Trophoblast cell (in vitro differentiated cells and primary cell): ENCODE results near the gene SYNGR3.

Experiments used
- DNase-seq, 2 donors: peaks; one replicate each; pipeline ENCODE4 v3.0.0-alpha.2; 2016
- H2AFZ ChIP-seq: 2 replicates; pipeline ENCODE4 v1.6.1; 2013; ENCODE audit warnings: low read length, moderate library complexity, mild to moderate bottlenecking; ENCODE audit not compliant: insufficient read depth, poor library complexity
- H2AK5ac ChIP-seq: 2 replicates; pipeline ENCODE4 v1.6.1; 2013; ENCODE audit warnings: mild to moderate bottlenecking, low read length
- H2BK120ac ChIP-seq: 2 replicates; pipeline ENCODE4 v1.6.1; 2013; ENCODE audit warnings: low read length, mild to moderate bottlenecking, moderate library complexity; ENCODE audit not compliant: insufficient read depth, poor library complexity
- H2BK12ac ChIP-seq: 2 replicates; pipeline ENCODE4 v1.6.1; 2013; ENCODE audit warnings: mild to moderate bottlenecking, low read length, moderate library complexity
- H2BK5ac ChIP-seq: 2 replicates; pipeline ENCODE4 v1.6.1; 2013; ENCODE audit warnings: low read length, low read depth, moderate library complexity, mild to moderate bottlenecking; ENCODE audit not compliant: poor library complexity
- H3K14ac ChIP-seq: 2 replicates; pipeline ENCODE4 v1.6.1; 2013; ENCODE audit warnings: mild to moderate bottlenecking, low read length
- H3K18ac ChIP-seq: 2 replicates; pipeline ENCODE4 v1.6.1; 2013; ENCODE audit warnings: mild to moderate bottlenecking, low read length
- H3K23ac ChIP-seq: 2 replicates; pipeline ENCODE4 v1.6.1; 2013; ENCODE audit warnings: low read length
- H3K27ac ChIP-seq: 2 replicates; pipeline ENCODE4 v1.5.1; 2013; ENCODE audit warnings: low read depth, mild to moderate bottlenecking, inconsistent platforms, low read length, moderate library complexity
- H3K27me3 ChIP-seq: 2 replicates; pipeline ENCODE4 v1.6.1; 2013; ENCODE audit warnings: inconsistent platforms, mild to moderate bottlenecking, low read length, moderate library complexity; ENCODE audit not compliant: insufficient read depth
- H3K36me3 ChIP-seq, 2 experiments: 1 replicate in 1 of 2; 2 replicates in 1 of 2; pipeline ENCODE4 v1.6.1; 2013; ENCODE audit warnings: low read length in 2 of 2, mild to moderate bottlenecking in 2 of 2, moderate library complexity in 1 of 2; ENCODE audit not compliant: insufficient read depth in 2 of 2, control insufficient read depth in 1 of 2
- H3K4ac ChIP-seq: 2 replicates; pipeline ENCODE4 v1.6.1; 2013; ENCODE audit warnings: low read depth, mild to moderate bottlenecking, low read length, moderate library complexity
- H3K4me1 ChIP-seq, 2 experiments: 1 replicate in 1 of 2; 2 replicates in 1 of 2; pipeline ENCODE4 v1.6.1; 2013; ENCODE audit warnings: low read length in 2 of 2, mild to moderate bottlenecking in 2 of 2, moderate library complexity in 1 of 2; ENCODE audit not compliant: insufficient read depth in 2 of 2, control insufficient read depth in 1 of 2
- H3K4me2 ChIP-seq: 2 replicates; pipeline ENCODE4 v1.6.1; 2013; ENCODE audit warnings: inconsistent platforms, mild to moderate bottlenecking, low read length, moderate library complexity
- H3K4me3 ChIP-seq: 2 replicates; pipeline ENCODE4 v1.5.1; 2013; ENCODE audit warnings: mild to moderate bottlenecking, low read depth, low read length, inconsistent platforms
- H3K79me1 ChIP-seq: one replicate; pipeline ENCODE4 v1.6.1; 2013; ENCODE audit warnings: low read length
- H3K79me2 ChIP-seq: 2 replicates; pipeline ENCODE4 v1.6.1; 2013; ENCODE audit warnings: low read length, mild to moderate bottlenecking; ENCODE audit not compliant: control insufficient read depth, insufficient read depth, poor library complexity
- H3K9ac ChIP-seq: 2 replicates; pipeline ENCODE4 v1.6.1; 2013; ENCODE audit warnings: mild to moderate bottlenecking, low read length
- H3K9me3 ChIP-seq: 2 replicates; pipeline ENCODE4 v1.6.1; 2013; ENCODE audit warnings: low read depth, mild to moderate bottlenecking, control low read depth, inconsistent platforms, low read length; ENCODE audit not compliant: insufficient read depth
- H4K12ac ChIP-seq: 2 replicates; pipeline ENCODE4 v1.6.1; 2013; ENCODE audit warnings: low read depth, mild to moderate bottlenecking, low read length, moderate library complexity
- H4K8ac ChIP-seq: 2 replicates; pipeline ENCODE4 v1.6.1; 2013; ENCODE audit warnings: low read depth, mild to moderate bottlenecking, low read length, moderate library complexity
- H4K91ac ChIP-seq: one replicate; pipeline ENCODE4 v1.6.1; 2013; ENCODE audit warnings: low read depth, mild to moderate bottlenecking, low read length, moderate library complexity
- whole genome bisulfite sequencing: extraction: QIAGEN DNeasy Blood & Tissue Kit; methylation state at CpG from one replicate; pipeline ENCODE4 v1.1.7; 2013; ENCODE audit warnings: missing lambda C conversion rate; ENCODE audit not compliant: insufficient read length, insufficient coverage; ENCODE audit errors: extremely low coverage; 5-methylcytosine and 5-hydroxymethylcytosine counted together

Gene SYNGR3

GRCh38 chr16:2036200-2036966 is 46.6 kb downstream of the SYNGR3 start:
- Histone ChIP-seq H3K4me2 (no peak overlapping the region), H3K14ac (no peak overlapping the region), H2BK5ac (no peak overlapping the region), H3K4ac (no peak overlapping the region), H3K27me3 (no peaks in the 10 kb centered on the region), H4K12ac (no peak overlapping the region), H4K91ac (no peak overlapping the region), H3K36me3 (peaks cover 17 to 20% of the 10 kb centered on the region in 2 experiments), H3K79me1 (peaks cover 13% of the 10 kb centered on the region), H2BK120ac (no peak overlapping the region), H3K4me3 (no peak overlapping the region), H2AFZ (peak overlapping the region; percentile 12), H3K18ac (no peak overlapping the region), H3K9ac (no peak overlapping the region), H3K27ac (no peak overlapping the region), H3K79me2 (no peaks in the 10 kb centered on the region), H4K8ac (no peak overlapping the region), H3K4me1 (peaks cover 28 to 31% of the 10 kb centered on the region in 2 experiments), H3K23ac (no peak overlapping the region), H3K9me3 (no peaks in the 10 kb centered on the region), H2AK5ac (peak overlapping the region; percentile 13), H2BK12ac (peak overlapping the region; percentile 8)
- no peak for DNase-seq
- WGBS: no CpG with 5 or more reads among the region's 47 CpGs

GRCh38 chr16:2037115-2037514 is 47.3 kb downstream of the SYNGR3 start:
- H4K91ac ChIP-seq: no peak overlapping the region
- WGBS: no CpG with 5 or more reads among the region's 15 CpGs

GRCh38 chr16:2037647-2038381 is 48.0 kb downstream of the SYNGR3 start:
- Histone ChIP-seq H3K79me1 (peaks cover 13% of the 10 kb centered on the region), H3K23ac (no peak overlapping the region), H4K8ac (no peak overlapping the region), H3K9ac (no peak overlapping the region), H3K4me3 (no peak overlapping the region), H2AK5ac (no peak overlapping the region), H3K9me3 (no peaks in the 10 kb centered on the region), H4K12ac (no peak overlapping the region), H3K18ac (no peak overlapping the region), H3K36me3 (peaks cover 17 to 20% of the 10 kb centered on the region in 2 experiments), H3K4ac (no peak overlapping the region), H3K79me2 (no peaks in the 10 kb centered on the region), H2AFZ (no peak overlapping the region), H2BK5ac (no peak overlapping the region), H3K4me2 (no peak overlapping the region), H3K27me3 (no peaks in the 10 kb centered on the region), H2BK120ac (no peak overlapping the region), H3K27ac (no peak overlapping the region), H2BK12ac (no peak overlapping the region), H3K14ac (no peak overlapping the region), H4K91ac (no peak overlapping the region), H3K4me1 (peaks cover 26 to 28% of the 10 kb centered on the region in 2 experiments)
- WGBS: no CpG with 5 or more reads among the region's 29 CpGs
- no peak for DNase-seq

More at GRCh38 chr16:2037115-2037514, 47.3 kb downstream of the SYNGR3 start:
- Histone ChIP-seq H3K79me1 (peaks cover 13% of the 10 kb centered on the region), H3K4me1 (peaks cover 28 to 31% of the 10 kb centered on the region in 2 experiments), H4K12ac (no peak overlapping the region), H2BK12ac (no peak overlapping the region), H2AFZ (no peak overlapping the region), H3K4ac (no peak overlapping the region), H3K79me2 (no peaks in the 10 kb centered on the region), H3K23ac (no peak overlapping the region), H3K27ac (no peak overlapping the region), H3K14ac (no peak overlapping the region), H3K9me3 (no peaks in the 10 kb centered on the region), H3K27me3 (no peaks in the 10 kb centered on the region), H3K36me3 (peaks cover 17 to 20% of the 10 kb centered on the region in 2 experiments), H3K4me3 (no peak overlapping the region), H2BK120ac (no peak overlapping the region), H4K8ac (no peak overlapping the region), H2AK5ac (no peak overlapping the region), H3K4me2 (no peak overlapping the region), H3K18ac (no peak overlapping the region), H3K9ac (no peak overlapping the region), H2BK5ac (no peak overlapping the region)
- DNase-seq: no peak

GRCh38 chr16:2038382-2039231 is 48.8 kb downstream of the SYNGR3 start:
- no peaks in the 10 kb centered on the region for H3K79me2 ChIP-seq
- H3K27me3 ChIP-seq: no peaks in the 10 kb centered on the region
- H3K36me3 ChIP-seq: peaks cover 17 to 20% of the 10 kb centered on the region in 2 experiments
- peaks cover 19 to 22% of the 10 kb centered on the region in 2 experiments for H3K4me1 ChIP-seq
- no peak overlapping the region for H2AK5ac ChIP-seq
- no peak overlapping the region for H3K18ac ChIP-seq
- no peak overlapping the region for H3K4ac ChIP-seq
- no peak overlapping the region for H2BK12ac ChIP-seq
- H4K8ac ChIP-seq: no peak overlapping the region
- no peak overlapping the region for H3K23ac ChIP-seq
- DNase-seq: no peak
- H3K9me3 ChIP-seq: no peaks in the 10 kb centered on the region
- no peak overlapping the region for H4K91ac ChIP-seq
- no peak overlapping the region for H3K14ac ChIP-seq
- WGBS: no CpG with 5 or more reads among the region's 41 CpGs
- H2BK5ac ChIP-seq: no peak overlapping the region
- no peak overlapping the region for H3K27ac ChIP-seq
- H3K79me1 ChIP-seq: peaks cover 9% of the 10 kb centered on the region
- no peak overlapping the region for H2BK120ac ChIP-seq
- no peak overlapping the region for H4K12ac ChIP-seq
- no peak overlapping the region for H3K4me2 ChIP-seq
- H2AFZ ChIP-seq: no peak overlapping the region
- no peak overlapping the region for H3K4me3 ChIP-seq
- no peak overlapping the region for H3K9ac ChIP-seq
